ENCODE measurements around the gene WIF1. TPM values are rescaled to one million over a fixed set of nuclear protein-coding genes. Genes with fewer than 3 reads are reported as not detected.

WIF1 gene

GRCh38 chr12:65010437-65010836 is 110.7 kb downstream of the WIF1 start:
- Histone ChIP-seq H3K9ac (ENCODE audit: low read depth, low read length, poor library complexity) (no peak overlapping the region), H2AFZ (ENCODE audit: low read length) (no peak overlapping the region), H3K9me3 (replicated peaks in 1 of 2; ENCODE audit: control insufficient read depth in 2 of 2, insufficient read depth in 1 of 2, low read depth in 1 of 2, low read length in 2 of 2) (peaks cover 0 to 2% of the 10 kb centered on the region in 2 donors), H3K23ac (ENCODE audit: low read depth, low read length, poor library complexity) (no peak overlapping the region), H3K27ac (replicated peaks; ENCODE audit: low read length) (no peak overlapping the region), H3K4me3 (ENCODE audit: low read length in 2 of 2) (no peak overlapping the region), H2BK5ac (ENCODE audit: low read length) (no peak overlapping the region), H3K4ac (ENCODE audit: low read length) (no peak overlapping the region), H4K8ac (ENCODE audit: low read depth, low read length) (no peak overlapping the region), H2BK12ac (ENCODE audit: low read length) (no peak overlapping the region), H3K18ac (ENCODE audit: low read length) (no peak overlapping the region), H3K79me1 (ENCODE audit: low read depth, low read length) (no peaks in the 10 kb centered on the region), H3K36me3 (replicated peaks in 1 of 2; ENCODE audit: control insufficient read depth in 2 of 2, insufficient read depth in 2 of 2, low read length in 2 of 2) (no peaks in the 10 kb centered on the region), H4K91ac (ENCODE audit: low read depth, low read length, poor library complexity) (no peak overlapping the region), H3K14ac (ENCODE audit: low read length) (no peak overlapping the region), H2BK120ac (ENCODE audit: low read depth, low read length) (no peak overlapping the region), H3K4me2 (ENCODE audit: insufficient read depth, low read length, poor library complexity, severe bottlenecking) (no peak overlapping the region), H3K4me1 (ENCODE audit: control insufficient read depth in 2 of 2, insufficient read depth in 1 of 2, low read depth in 1 of 2, low read length in 2 of 2) (no peaks in the 10 kb centered on the region), H3K27me3 (ENCODE audit: control insufficient read depth in 3 of 3, insufficient read depth in 3 of 3, low read depth in 1 of 3, low read length in 3 of 3) (no peaks in the 10 kb centered on the region), H2AK5ac (ENCODE audit: low read depth, low read length) (no peak overlapping the region), H2BK15ac (ENCODE audit: low read length) (no peak overlapping the region)
- DNase-seq (ENCODE audit: low spot score): no peak
- WGBS, 2 donors (ENCODE audit: extremely low coverage in 2 of 2, insufficient read length in 2 of 2, insufficient replicate concordance in 1 of 2): no CpG with 5 or more reads among the region's 2 CpGs

- Histone ChIP-seq H3K18ac (ENCODE audit: low read length) (no peak overlapping the region), H4K91ac (ENCODE audit: low read depth, low read length, poor library complexity) (no peak overlapping the region), H3K36me3 (replicated peaks in 1 of 2; ENCODE audit: control insufficient read depth in 2 of 2, insufficient read depth in 2 of 2, low read length in 2 of 2) (no peaks in the 10 kb centered on the region), H3K4me2 (ENCODE audit: insufficient read depth, low read length, poor library complexity, severe bottlenecking) (no peak overlapping the region), H2BK5ac (ENCODE audit: low read length) (no peak overlapping the region), H2BK120ac (ENCODE audit: low read depth, low read length) (no peak overlapping the region), H3K4ac (ENCODE audit: low read length) (no peak overlapping the region), H3K9ac (ENCODE audit: low read depth, low read length, poor library complexity) (no peak overlapping the region), H2BK15ac (ENCODE audit: low read length) (no peak overlapping the region), H2AFZ (ENCODE audit: low read length) (no peak overlapping the region), H3K4me3 (ENCODE audit: low read length in 2 of 2) (no peak overlapping the region), H4K8ac (ENCODE audit: low read depth, low read length) (no peak overlapping the region), H3K23ac (ENCODE audit: low read depth, low read length, poor library complexity) (no peak overlapping the region), H3K79me1 (ENCODE audit: low read depth, low read length) (no peaks in the 10 kb centered on the region), H3K27ac (replicated peaks; ENCODE audit: low read length) (no peak overlapping the region), H3K27me3 (ENCODE audit: control insufficient read depth in 3 of 3, insufficient read depth in 3 of 3, low read depth in 1 of 3, low read length in 3 of 3) (no peaks in the 10 kb centered on the region), H3K4me1 (ENCODE audit: control insufficient read depth in 2 of 2, insufficient read depth in 1 of 2, low read depth in 1 of 2, low read length in 2 of 2) (no peaks in the 10 kb centered on the region), H3K9me3 (replicated peaks in 1 of 2; ENCODE audit: control insufficient read depth in 2 of 2, insufficient read depth in 1 of 2, low read depth in 1 of 2, low read length in 2 of 2) (peaks cover 0 to 2% of the 10 kb centered on the region in 2 donors), H2AK5ac (ENCODE audit: low read depth, low read length) (no peak overlapping the region), H2BK12ac (ENCODE audit: low read length) (no peak overlapping the region), H3K14ac (ENCODE audit: low read length) (no peak overlapping the region)
- no peak for DNase-seq (ENCODE audit: low spot score)
- WGBS, 2 donors (ENCODE audit: extremely low coverage in 2 of 2, insufficient read length in 2 of 2, insufficient replicate concordance in 1 of 2): no CpG with 5 or more reads among the region's 2 CpGs
Measured at GRCh38 chr12:65005716-65006115, 115.4 kb downstream of the WIF1 start.

GRCh38 chr12:65004270-65004669 is 116.8 kb downstream of the WIF1 start:
- H3K4me3 ChIP-seq (ENCODE audit: low read length in 2 of 2): no peak overlapping the region
- H3K27ac ChIP-seq (replicated peaks; ENCODE audit: low read length): no peak overlapping the region
- no peak overlapping the region for H2AFZ ChIP-seq (ENCODE audit: low read length)
- H3K9me3 ChIP-seq (replicated peaks in 1 of 2; ENCODE audit: control insufficient read depth in 2 of 2, insufficient read depth in 1 of 2, low read depth in 1 of 2, low read length in 2 of 2): no peaks in the 10 kb centered on the region
- H3K79me1 ChIP-seq (ENCODE audit: low read depth, low read length): no peaks in the 10 kb centered on the region
- no peaks in the 10 kb centered on the region for H3K27me3 ChIP-seq (ENCODE audit: control insufficient read depth in 3 of 3, insufficient read depth in 3 of 3, low read depth in 1 of 3, low read length in 3 of 3)
- H3K18ac ChIP-seq (ENCODE audit: low read length): no peak overlapping the region
- no peak overlapping the region for H2BK15ac ChIP-seq (ENCODE audit: low read length)
- H3K4ac ChIP-seq (ENCODE audit: low read length): no peak overlapping the region
- H2BK12ac ChIP-seq (ENCODE audit: low read length): no peak overlapping the region
- H3K14ac ChIP-seq (ENCODE audit: low read length): no peak overlapping the region
- H2AK5ac ChIP-seq (ENCODE audit: low read depth, low read length): no peak overlapping the region
- peaks cover 0 to 3% of the 10 kb centered on the region in 2 donors for H3K4me1 ChIP-seq (ENCODE audit: control insufficient read depth in 2 of 2, insufficient read depth in 1 of 2, low read depth in 1 of 2, low read length in 2 of 2)
- H3K9ac ChIP-seq (ENCODE audit: low read depth, low read length, poor library complexity): no peak overlapping the region
- no peak overlapping the region for H2BK5ac ChIP-seq (ENCODE audit: low read length)
- no peaks in the 10 kb centered on the region for H3K36me3 ChIP-seq (replicated peaks in 1 of 2; ENCODE audit: control insufficient read depth in 2 of 2, insufficient read depth in 2 of 2, low read length in 2 of 2)
- no peak for DNase-seq (ENCODE audit: low spot score)
- H3K4me2 ChIP-seq (ENCODE audit: insufficient read depth, low read length, poor library complexity, severe bottlenecking): no peak overlapping the region
- H2BK120ac ChIP-seq (ENCODE audit: low read depth, low read length): no peak overlapping the region
- H4K91ac ChIP-seq (ENCODE audit: low read depth, low read length, poor library complexity): no peak overlapping the region
- no peak overlapping the region for H4K8ac ChIP-seq (ENCODE audit: low read depth, low read length)
- no CpG with 5 or more reads among the region's 1 CpG for WGBS, 2 donors (ENCODE audit: extremely low coverage in 2 of 2, insufficient read length in 2 of 2, insufficient replicate concordance in 1 of 2)
- H3K23ac ChIP-seq (ENCODE audit: low read depth, low read length, poor library complexity): no peak overlapping the region

Small RNA genes within 50 kb of the gene (small RNA-seq; reads per million reads assigned to genes)
- gene RNU6-166P (ENCODE audit: insufficient read depth): not detected

All from neuronal stem cell (in vitro differentiated cells).